A673 (cell line): ENCODE data around the gene NAE1. TPM values are rescaled to one million over a fixed set of nuclear protein-coding genes. Genes with fewer than 3 reads are reported as not detected.

Source experiments
- BruUV-seq: library from RNA; stranded (reverse); fragments of 400-500 nt; replicated peaks from 2 replicates; lab custom pipeline; 2021; lab: Mats Ljungman, UMichigan
- CTCF ChIA-PET: fragments of 300-600 bp; sonication (Branson Sonifier 250); formaldehyde crosslinking; loops from one replicate; lab custom pipeline; 2022; ENCODE audit warnings: antibody characterized with exemption; lab: Charles Lee
- POLR2A ChIA-PET: fragments of 300-600 bp; sonication (Branson Sonifier 250); formaldehyde crosslinking; loops from one replicate; lab custom pipeline; 2022; ENCODE audit warnings: antibody characterized with exemption; ENCODE audit not compliant: low non-redundant PET; lab: Charles Lee
- DNase-seq: peaks from one replicate; pipeline ENCODE4 v3.0.0-alpha.2; 2015; ENCODE audit warnings: low spot score
- H3K27ac ChIP-seq: fragments of 200-600 bp; sonication (generic); 2 replicates; pipeline ENCODE4 v1.5.1; 2016; ENCODE audit warnings: mixed run types, low read depth, mild to moderate bottlenecking, mixed read lengths, antibody characterized with exemption, low read length; ENCODE audit not compliant: poor library complexity, severe bottlenecking
- H3K27me3 ChIP-seq: fragments of 200-600 bp; sonication (generic); replicated peaks from 2 replicates; pipeline ENCODE4 v1.6.1; 2017; ENCODE audit warnings: mixed run types, low read depth, mild to moderate bottlenecking, mixed read lengths, antibody characterized with exemption, low read length; ENCODE audit not compliant: insufficient read depth, poor library complexity
- H3K36me3 ChIP-seq: fragments of 200-600 bp; sonication (generic); 2 replicates; pipeline ENCODE4 v1.6.1; 2016; ENCODE audit warnings: mixed run types, mild to moderate bottlenecking, mixed read lengths, antibody characterized with exemption, low read length; ENCODE audit not compliant: insufficient read depth, poor library complexity, severe bottlenecking
- H3K4me1 ChIP-seq: fragments of 200-600 bp; sonication (generic); 2 replicates; pipeline ENCODE4 v1.6.1; 2017; ENCODE audit warnings: mixed run types, mild to moderate bottlenecking, mixed read lengths, antibody characterized with exemption, low read length; ENCODE audit not compliant: insufficient read depth, poor library complexity, severe bottlenecking
- H3K4me3 ChIP-seq: fragments of 200-600 bp; sonication (generic); 2 replicates; pipeline ENCODE4 v1.5.1; 2016; ENCODE audit warnings: low read depth, mixed run types, mild to moderate bottlenecking, mixed read lengths, low read length; ENCODE audit not compliant: poor library complexity, severe bottlenecking
- H3K9me3 ChIP-seq: fragments of 200-600 bp; sonication (generic); 2 replicates; pipeline ENCODE4 v1.6.1; 2016; ENCODE audit warnings: mixed run types, low read depth, mild to moderate bottlenecking, mixed read lengths, antibody characterized with exemption, low read length; ENCODE audit not compliant: poor library complexity, severe bottlenecking
- CTCF ChIP-seq: fragments of 300-800, 200-600 bp; sonication (generic); conservative IDR thresholded peaks from 2 replicates; pipeline ENCODE4 v1.5.1; 2017; ENCODE audit warnings: low read depth, mild to moderate bottlenecking, antibody characterized with exemption, low read length, moderate library complexity, mixed read lengths
- EZH2 ChIP-seq: fragments of 200-600 bp; sonication (generic); IDR thresholded peaks from 2 replicates; pipeline ENCODE4 v1.6.1; 2017; ENCODE audit warnings: borderline replicate concordance, low read depth, mild to moderate bottlenecking, mixed read lengths, antibody characterized with exemption, low read length; ENCODE audit not compliant: poor library complexity, severe bottlenecking
- intact Hi-C: fragments of 100-400 bp; cut with micrococcal nuclease; formaldehyde crosslinking; loops from one replicate; pipeline ENCODE4 v1.10.0; 2022; ENCODE audit not compliant: unreplicated experiment
- total RNA-seq: library from RNA; stranded (reverse); gene quantifications from 2 replicates; pipeline ENCODE4 v1.2.3, GENCODE V29; 2021

Gene NAE1
- total RNA-seq, 1 experiment from 2014 or later, result 172 TPM

GRCh38 chr16:66850115-66850815 lies 19.5 kb upstream of the NAE1 start:
- Histone ChIP-seq H3K4me1 (peaks cover 7% of the 10 kb centered on the region), H3K4me3 (no peak overlapping the region), H3K9me3 (no peaks in the 10 kb centered on the region), H3K27me3 (peaks cover 2% of the 10 kb centered on the region), H3K36me3 (no peaks in the 10 kb centered on the region), H3K27ac (no peak overlapping the region)
- no peak for DNase-seq
- POLR2A ChIA-PET, result no interaction called here
- intact Hi-C loops, result no loop called here
- TF ChIP-seq EZH2 (no peak), CTCF (no peak)
- no TSS peak for BruUV-seq
- CTCF ChIA-PET, result no interaction called here

- DNase-seq, result no peak
- no peaks in the 10 kb centered on the region for H3K9me3 ChIP-seq
- peaks cover 15% of the 10 kb centered on the region for H3K4me1 ChIP-seq
- TF ChIP-seq CTCF, result no peak
- TF ChIP-seq EZH2, result no peak
- no peaks in the 10 kb centered on the region for H3K36me3 ChIP-seq
- H3K27me3 ChIP-seq, result peaks cover 9% of the 10 kb centered on the region
- H3K4me3 ChIP-seq, result no peak overlapping the region
- no TSS peak for BruUV-seq
- CTCF ChIA-PET, result interaction anchor here (0.8 kb wide), 1 partner anchor 19 kb away, joined by 7 read pairs; the partner anchor contains the start of gene NAE1
- intact Hi-C loops, result no loop called here
- no peak overlapping the region for H3K27ac ChIP-seq
- POLR2A ChIA-PET, result no interaction called here
These were observed 18.8 kb upstream of the NAE1 start for GRCh38 chr16:66849549-66849948.

GRCh38 chr16:66849021-66849420 lies 18.2 kb upstream of the NAE1 start:
- BruUV-seq, result no TSS peak
- Histone ChIP-seq H3K27ac (no peak overlapping the region), H3K27me3 (peaks cover 14% of the 10 kb centered on the region), H3K9me3 (no peaks in the 10 kb centered on the region), H3K36me3 (no peaks in the 10 kb centered on the region), H3K4me3 (no peak overlapping the region), H3K4me1 (peaks cover 19% of the 10 kb centered on the region)
- intact Hi-C loops, result no loop called here
- POLR2A ChIA-PET, result no interaction called here
- no peak for TF ChIP-seq CTCF
- TF ChIP-seq EZH2, result no peak
- no peak for DNase-seq
- CTCF ChIA-PET, result interaction anchor here (0.8 kb wide), 1 partner anchor 18 kb away, joined by 7 read pairs; the partner anchor contains the start of gene NAE1
